H1 (cell line): Measurements from ENCODE around the gene RNF225. TPM values are rescaled to one million over a fixed set of nuclear protein-coding genes. Genes with fewer than 3 reads are reported as not detected.

Source experiments
- CTCF ChIA-PET: fragments of 300-600 bp; sonication (Branson Sonifier 250); formaldehyde crosslinking; loops from one replicate; lab custom pipeline; 2021; ENCODE audit not compliant: partially characterized antibody; lab: Charles Lee
- POLR2A ChIA-PET: fragments of 300-600 bp; sonication (Branson Sonifier 250); formaldehyde crosslinking; loops from one replicate; lab custom pipeline; 2021; ENCODE audit warnings: inconsistent platforms; ENCODE audit not compliant: partially characterized antibody; lab: Charles Lee
- DNase-seq, 2 experiments: peaks; one replicate each; pipeline versions ENCODE4 v3.0.0 to v3.0.0-alpha.2; 2010 to 2022; ENCODE audit warnings: low spot score in 2 of 2, low read depth in 1 of 2, mixed read lengths in 1 of 2
- FAIRE-seq: peaks from 2 replicates; lab custom pipeline; 2011; peaks lifted over from hg19 to GRCh38; lab: Jason Lieb, UNC
- H2AFZ ChIP-seq: 2 replicates; pipeline ENCODE4 v1.8.1; 2012; ENCODE audit warnings: low read length, inconsistent platforms
- H2AK5ac ChIP-seq: 2 replicates; pipeline ENCODE4 v1.6.1; 2013; ENCODE audit warnings: low read depth, low read length
- H2BK120ac ChIP-seq: replicated peaks from 2 replicates; pipeline ENCODE3; 2013; ENCODE audit warnings: low read depth, low read length, inconsistent platforms
- H2BK12ac ChIP-seq: 2 replicates; pipeline ENCODE4 v1.6.1; 2013; ENCODE audit warnings: low read depth, low read length
- H2BK15ac ChIP-seq: 2 replicates; pipeline ENCODE4 v1.6.1; 2013; ENCODE audit warnings: low read length
- H2BK20ac ChIP-seq: 2 replicates; pipeline ENCODE4 v1.6.1; 2013; ENCODE audit warnings: low read length
- H2BK5ac ChIP-seq: 2 replicates; pipeline ENCODE4 v1.6.1; 2013; ENCODE audit warnings: low read depth, low read length
- H3K14ac ChIP-seq: 2 replicates; pipeline ENCODE4 v1.6.1; 2013; ENCODE audit warnings: inconsistent platforms; ENCODE audit not compliant: insufficient read length
- H3K18ac ChIP-seq: 2 replicates; pipeline ENCODE4 v1.6.1; 2013; ENCODE audit warnings: low read length; ENCODE audit errors: extremely low read depth
- H3K23ac ChIP-seq: 2 replicates; pipeline ENCODE4 v1.6.1; 2013; ENCODE audit warnings: inconsistent platforms; ENCODE audit not compliant: insufficient read length
- H3K23me2 ChIP-seq: 2 replicates; pipeline ENCODE4 v1.6.1; 2013; ENCODE audit warnings: low read depth, low read length
- H3K27ac ChIP-seq: 2 replicates; pipeline ENCODE4 v1.6.1; 2011; ENCODE audit warnings: low read depth, low read length, inconsistent platforms
- H3K27me3 ChIP-seq, 4 experiments: replicated peaks in 1 of 4; 1 replicate in 1 of 4; 2 replicates in 3 of 4; pipeline versions ENCODE4 v1.6.1 to v1.8.1; 2011 to 2013; ENCODE audit warnings: low read length in 3 of 4, mild to moderate bottlenecking in 3 of 4, inconsistent platforms in 2 of 4, mixed read lengths in 2 of 4, moderate library complexity in 1 of 4; ENCODE audit not compliant: control insufficient read depth in 3 of 4, insufficient read depth in 3 of 4; ENCODE audit errors: extremely low read depth in 1 of 4
- H3K36me3 ChIP-seq, 4 experiments: 2 replicates each; pipeline versions ENCODE4 v1.6.1 to v1.8.1; 2011 to 2013; ENCODE audit warnings: mild to moderate bottlenecking in 4 of 4, low read length in 3 of 4, moderate library complexity in 2 of 4, control low read depth in 1 of 4, inconsistent platforms in 1 of 4; ENCODE audit not compliant: insufficient read depth in 4 of 4, control insufficient read depth in 2 of 4
- H3K4ac ChIP-seq: replicated peaks from 2 replicates; pipeline ENCODE3; 2013; ENCODE audit warnings: low read length, low read depth, mixed read lengths, inconsistent platforms; ENCODE audit not compliant: insufficient read length
- H3K4me1 ChIP-seq, 4 experiments: replicated peaks in 1 of 4; 1 replicate in 1 of 4; 2 replicates in 3 of 4; pipeline versions ENCODE4 v1.6.1 to v1.8.1; 2011 to 2013; ENCODE audit warnings: low read length in 3 of 4, inconsistent platforms in 2 of 4, mixed read lengths in 1 of 4; ENCODE audit not compliant: insufficient read depth in 4 of 4, control insufficient read depth in 3 of 4
- H3K4me2 ChIP-seq, 2 experiments: 2 replicates each; pipeline versions ENCODE4 v1.6.1 to v1.8.1; 2011 to 2013; ENCODE audit warnings: low read depth in 2 of 2, low read length in 2 of 2, control low read depth in 1 of 2, inconsistent platforms in 1 of 2, mild to moderate bottlenecking in 1 of 2; ENCODE audit not compliant: insufficient read depth in 1 of 2
- H3K4me3 ChIP-seq, 4 experiments: fragments of 200-600, 300-600 bp in 1 of 4; sonication (generic), shearing (Covaris generic), sonication (Bioruptor Twin) in 1 of 4; 2 replicates each; pipeline versions ENCODE4 v1.5.1 to v1.8.1; 2011 to 2016; ENCODE audit warnings: low read length in 4 of 4, low read depth in 3 of 4, control low read depth in 2 of 4, inconsistent platforms in 2 of 4, mild to moderate bottlenecking in 2 of 4, mixed read lengths in 1 of 4, moderate library complexity in 1 of 4; ENCODE audit not compliant: insufficient read depth in 2 of 4; ENCODE audit errors: extremely low read depth in 1 of 4
- H3K56ac ChIP-seq: replicated peaks from 2 replicates; pipeline ENCODE3; 2013; ENCODE audit warnings: low read depth, mild to moderate bottlenecking, mixed read lengths, low read length, inconsistent platforms; ENCODE audit not compliant: insufficient read length
- H3K79me1 ChIP-seq: 2 replicates; pipeline ENCODE4 v1.6.1; 2013; ENCODE audit warnings: low read depth, low read length, control low read depth
- H3K79me2 ChIP-seq, 2 experiments: 2 replicates each; pipeline versions ENCODE4 v1.6.1 to v1.8.1; 2012 to 2013; ENCODE audit warnings: low read length in 2 of 2, mild to moderate bottlenecking in 2 of 2, inconsistent platforms in 1 of 2; ENCODE audit not compliant: insufficient read depth in 2 of 2, control insufficient read depth in 1 of 2
- H3K9ac ChIP-seq, 4 experiments: replicated peaks in 1 of 4; 1 replicate in 1 of 4; 2 replicates in 3 of 4; pipeline versions ENCODE4 v1.6.1 to v1.8.1; 2011 to 2013; ENCODE audit warnings: low read depth in 3 of 4, low read length in 3 of 4, control low read depth in 2 of 4, mild to moderate bottlenecking in 2 of 4, moderate library complexity in 2 of 4, inconsistent platforms in 1 of 4; ENCODE audit errors: extremely low read depth in 1 of 4
- H3K9me3 ChIP-seq, 2 experiments: 2 replicates each; pipeline versions ENCODE4 v1.6.1 to v1.8.1; 2012 to 2013; ENCODE audit warnings: mild to moderate bottlenecking in 2 of 2, moderate library complexity in 2 of 2, control low read depth in 1 of 2, inconsistent platforms in 1 of 2, low read depth in 1 of 2, low read length in 1 of 2, mixed read lengths in 1 of 2; ENCODE audit not compliant: insufficient read depth in 2 of 2
- H4K20me1 ChIP-seq, 2 experiments: replicated peaks in 1 of 2; 2 replicates each; pipeline versions ENCODE3 to v1.8.1; 2011 to 2013; ENCODE audit warnings: inconsistent platforms in 2 of 2, low read length in 2 of 2, mild to moderate bottlenecking in 1 of 2; ENCODE audit not compliant: insufficient read depth in 2 of 2, control insufficient read depth in 1 of 2
- H4K5ac ChIP-seq: 2 replicates; pipeline ENCODE4 v1.6.1; 2013; ENCODE audit warnings: low read length, low read depth, mixed read lengths, inconsistent platforms; ENCODE audit not compliant: insufficient read length
- H4K8ac ChIP-seq: 2 replicates; pipeline ENCODE4 v1.8.0; 2013; ENCODE audit warnings: mild to moderate bottlenecking, moderate library complexity, low read length, inconsistent platforms; ENCODE audit not compliant: insufficient read depth; ENCODE audit errors: extremely low read depth
- H4K91ac ChIP-seq: replicated peaks from 2 replicates; pipeline ENCODE3; 2013; ENCODE audit warnings: low read length, mixed read lengths, inconsistent platforms; ENCODE audit not compliant: insufficient read length
- CREB1 ChIP-seq: IDR thresholded peaks from 2 replicates; pipeline ENCODE4 v1.6.1; 2012; ENCODE audit warnings: inconsistent platforms
- EGR1 ChIP-seq: IDR thresholded peaks from 2 replicates; pipeline ENCODE4 v1.6.1; 2011; ENCODE audit warnings: low read depth, low read length, borderline replicate concordance
- HDAC2 ChIP-seq, 2 experiments: fragments of 300-600 bp in 1 of 2; sonication (generic) in 1 of 2; IDR thresholded peaks; 2 replicates each; pipeline ENCODE4 v1.6.1; 2011 to 2012; ENCODE audit warnings: low read depth in 2 of 2, low read length in 2 of 2, mild to moderate bottlenecking in 2 of 2, moderate library complexity in 2 of 2, borderline replicate concordance in 1 of 2, inconsistent platforms in 1 of 2
- JUND ChIP-seq: IDR thresholded peaks from 2 replicates; pipeline ENCODE4 v1.6.1; 2011; ENCODE audit warnings: mild to moderate bottlenecking, improper control_type of control experiment, low read length
- MAFK ChIP-seq: IDR thresholded peaks from 2 replicates; pipeline ENCODE4 v1.6.1; 2012; ENCODE audit warnings: low read depth, mild to moderate bottlenecking, improper control_type of control experiment, low read length
- NRF1 ChIP-seq: IDR thresholded peaks from 2 replicates; pipeline ENCODE4 v1.6.1; 2011; ENCODE audit warnings: mild to moderate bottlenecking, low read depth, low read length, improper control_type of control experiment
- RBBP5 ChIP-seq: IDR thresholded peaks from 2 replicates; pipeline ENCODE4 v1.7.1; 2012; ENCODE audit warnings: low read depth, mild to moderate bottlenecking, inconsistent platforms, low read length, moderate library complexity, borderline replicate concordance
- RXRA ChIP-seq: IDR thresholded peaks from 2 replicates; pipeline ENCODE4 v1.6.1; 2011; ENCODE audit warnings: low read depth, mild to moderate bottlenecking, low read length, moderate library complexity; ENCODE audit not compliant: insufficient read depth
- SAP30 ChIP-seq: fragments of 300-600 bp; sonication (generic); IDR thresholded peaks from 2 replicates; pipeline ENCODE4 v1.7.1; 2012; ENCODE audit warnings: low read length, moderate library complexity, mild to moderate bottlenecking, inconsistent platforms; ENCODE audit not compliant: insufficient read depth, insufficient replicate concordance
- TBP ChIP-seq: IDR thresholded peaks from 2 replicates; pipeline ENCODE4 v1.6.1; 2011; ENCODE audit warnings: low read depth, low read length, improper control_type of control experiment
- USF2 ChIP-seq: IDR thresholded peaks from 2 replicates; pipeline ENCODE4 v1.6.1; 2011; ENCODE audit warnings: low read length, improper control_type of control experiment
- WGBS, 2 experiments: shearing (Covaris generic) in 1 of 2; methylation state at CpG; one replicate each; pipeline versions ENCODE4 v1.1.6 to v1.1.7; 2013 to 2015; ENCODE audit warnings: low lambda C conversion rate in 2 of 2, mixed read lengths in 2 of 2, inconsistent platforms in 1 of 2, low coverage in 1 of 2, missing lambda C conversion rate in 1 of 2; ENCODE audit not compliant: insufficient replicate concordance in 2 of 2, insufficient coverage in 1 of 2, insufficient read length in 1 of 2; ENCODE audit errors: extremely low coverage in 1 of 2, missing lambda C conversion rate in 1 of 2; 5-methylcytosine and 5-hydroxymethylcytosine counted together
- polyA plus RNA-seq, 7 experiments: library from polyadenylated mRNA; depleted of rRNA in 3 of 7; stranded (reverse) in 5 of 7; unstranded in 2 of 7; fragments of >200 nt in 5 of 7; fragments of 200-250 nt in 2 of 7; gene quantifications; 1 replicate in 5 of 7; 2 replicates in 1 of 7; 4 replicates in 1 of 7; pipeline versions ENCODE4 v1.2.1 to v1.2.3, GENCODE V29; 2011 to 2013; ENCODE audit warnings: missing spikeins in 2 of 7, mixed read lengths in 2 of 7
- total RNA-seq: library from RNA; stranded (reverse); fragmentation: NEBNext Ultra II Directional; extraction: Animal tissue kit (Norgen Biotek cat#: 25700); gene quantifications from 2 replicates; pipeline ENCODE4 v1.2.1, GENCODE V29; 2021
- TF ChIP-seq, protein P1 (sequence below): IDR thresholded peaks from 2 replicates; pipeline ENCODE4 v1.6.1; 2012; ENCODE audit warnings: inconsistent platforms

The RNF225 gene
- total and polyA plus RNA-seq, 2 of the 8 experiments (the other 6 are each of a cell fraction or from before 2014, with no cell fraction given): 0.17 to 1.0 TPM

DNA sequence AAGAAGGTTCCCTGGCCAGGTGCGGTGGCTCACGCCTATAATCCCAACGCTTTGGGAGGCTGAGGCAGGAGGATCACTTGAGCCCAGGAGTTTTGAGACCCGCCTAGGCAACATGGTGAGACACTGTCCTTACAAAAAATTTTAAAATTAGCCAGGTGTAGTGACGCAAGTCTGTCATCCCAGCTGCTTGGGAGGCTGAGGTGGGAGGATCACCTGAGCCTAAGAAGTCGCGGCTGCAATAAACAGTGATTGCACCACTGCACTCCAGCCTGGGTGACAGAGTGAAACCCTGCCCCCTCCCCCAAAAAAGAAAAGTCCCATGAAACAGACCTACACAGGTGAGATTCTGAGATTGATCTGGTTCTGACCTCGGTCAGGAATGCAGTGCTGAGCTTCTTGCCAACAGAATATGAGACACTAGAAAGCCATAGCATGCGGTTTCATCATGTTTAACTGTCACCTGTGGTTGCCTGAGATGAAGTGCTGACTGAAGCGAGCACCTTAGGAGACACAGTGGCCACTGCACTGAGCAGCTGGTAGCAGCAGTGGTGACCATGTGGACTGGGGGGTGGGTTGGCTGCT is 40.1 kb upstream of the RNF225 start:
- Histone ChIP-seq H4K91ac (no peak overlapping the region), H3K4me3 (no peak overlapping the region), H3K4ac (no peak overlapping the region), H2AK5ac (no peak overlapping the region), H2BK5ac (no peak overlapping the region; the same call in 1 of the 2 replicates), H2BK20ac (no peak overlapping the region), H2BK15ac (no peak overlapping the region), H3K56ac (no peak overlapping the region), H3K14ac (no peak overlapping the region), H4K5ac (no peak overlapping the region), H3K4me2 (no peak overlapping the region), H3K18ac (no peak overlapping the region), H3K79me1 (no peaks in the 10 kb centered on the region), H3K79me2 (no peaks in the 10 kb centered on the region), H2BK120ac (no peak overlapping the region), H3K4me1 (peaks cover 0 to 6% (median 0%) of the 10 kb centered on the region in 4 experiments; a peak in 1 of 7 replicates), H3K23ac (no peak overlapping the region), H2BK12ac (no peak overlapping the region), H3K27me3 (no peaks in the 10 kb centered on the region), H2AFZ (no peak overlapping the region), H3K23me2 (no peaks in the 10 kb centered on the region), H3K27ac (no peak overlapping the region), H3K9me3 (no peaks in the 10 kb centered on the region), H3K9ac (no peak overlapping the region), H4K8ac (no peak overlapping the region), H4K20me1 (peaks cover 0 to 3% of the 10 kb centered on the region in 2 experiments), H3K36me3 (no peaks in the 10 kb centered on the region)
- POLR2A ChIA-PET: interaction anchor here (0.6 to 11.4 kb wide), 10 partner anchors 7 to 469 kb away, joined by 3 to 102 read pairs (median 4); partner anchors contain the start of genes RNF225, ZNF497, ZNF544 and ZSCAN22
- FAIRE-seq (no peak), DNase-seq (no peak)
- WGBS, 2 experiments: 91% methylated on average over 10 of the region's 10 CpGs; no CpG with 5 or more reads in 1 of the 2 experiments
- CTCF ChIA-PET: interaction anchor here (1.1 to 2.8 kb wide), 4 partner anchors 8 to 16 kb away, joined by 4 to 9 read pairs (median 7); no protein-coding TSS in a partner anchor
- TF ChIP-seq HDAC2 (IDR thresholded peaks at IDR 0.05; ENCODE audit: borderline replicate concordance in 1 of 2, low read depth in 2 of 2, low read length in 2 of 2): no peak
- TF ChIP-seq EGR1: no peak
- no peak for TF ChIP-seq TBP
- TF ChIP-seq MAFK: no peak
- TF ChIP-seq, protein P1, sequence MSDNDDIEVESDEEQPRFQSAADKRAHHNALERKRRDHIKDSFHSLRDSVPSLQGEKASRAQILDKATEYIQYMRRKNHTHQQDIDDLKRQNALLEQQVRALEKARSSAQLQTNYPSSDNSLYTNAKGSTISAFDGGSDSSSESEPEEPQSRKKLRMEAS: no peak
- TF ChIP-seq SAP30: no peak
- TF ChIP-seq USF2: no peak
- TF ChIP-seq CREB1: no peak
- TF ChIP-seq JUND: no peak
- no peak for TF ChIP-seq RXRA
- no peak for TF ChIP-seq RBBP5
- no peak for TF ChIP-seq NRF1
